Jurkat, Clone E6-1 (cell line): ENCODE data around the gene ARPC4. TPM values are rescaled to one million over a fixed set of nuclear protein-coding genes. Genes with fewer than 3 reads are reported as not detected.

ENCODE experiments used
- DNase-seq: peaks from one replicate; pipeline ENCODE4 v3.0.0-alpha.2; 2011; ENCODE audit warnings: low read depth, low spot score
- H3K4me3 ChIP-seq: 2 replicates; pipeline ENCODE4 v1.5.1; 2011; ENCODE audit warnings: mild to moderate bottlenecking, low read length, control low read depth, moderate library complexity
- polyA plus RNA-seq: library from polyadenylated mRNA; unstranded; fragments of >200 nt; gene quantifications from one replicate; pipeline ENCODE4 v1.2.1, GENCODE V29; 2012; ENCODE audit warnings: missing spikeins; ENCODE audit not compliant: insufficient read length, insufficient read depth

ARPC4 gene
- 61.1 TPM for polyA plus RNA-seq

DNA sequence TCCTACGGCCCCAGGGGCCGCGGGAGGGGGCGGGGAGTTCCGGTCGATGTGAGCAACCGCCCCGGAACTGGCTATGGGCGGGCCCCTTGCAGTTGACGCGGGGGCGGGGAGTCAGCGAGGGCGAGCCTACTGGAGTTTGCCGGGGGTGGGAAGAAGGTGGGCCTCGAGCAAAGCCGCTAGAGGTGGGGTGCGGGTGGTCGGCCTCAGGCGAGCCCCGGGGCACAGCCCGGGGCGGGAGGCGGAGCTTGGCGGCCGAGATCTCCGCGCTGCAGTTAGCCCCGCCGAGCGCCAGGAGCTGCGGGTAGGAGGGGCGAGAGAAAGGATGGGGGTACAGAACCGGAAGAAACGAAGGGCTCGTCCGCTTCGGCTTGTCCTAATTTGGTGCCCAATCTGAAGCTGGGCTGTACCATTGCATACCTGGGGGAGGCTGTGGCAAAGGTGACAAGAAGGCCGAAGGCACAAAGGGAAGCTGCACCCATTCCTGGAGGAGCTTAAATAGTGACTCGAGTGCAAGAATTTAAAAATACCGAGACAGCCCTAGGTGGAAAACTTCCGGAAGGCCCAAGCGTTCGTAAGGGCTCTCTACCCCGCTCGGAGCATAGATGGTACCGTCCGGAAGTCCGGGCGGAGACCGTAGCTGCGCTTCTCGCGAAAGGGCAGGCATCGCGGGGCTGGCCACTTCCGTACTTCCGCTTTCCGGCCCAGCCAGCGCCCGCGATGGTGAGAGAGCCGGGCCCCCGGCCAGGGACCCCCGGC, at the start of gene ARPC4, which contains the start of gene TADA3:
TSS of gene ARPC4 (plus strand) at position 678 of the 756 bp plus-strand sequence. CDS start at position 718, 40 bp downstream.
TSS of gene TADA3 (minus strand) at position 69 of the 756 bp plus-strand sequence. CDS start 1,007 bp downstream, outside the sequence.
- H3K4me3 ChIP-seq, result peak within 1 kb of the TSS; percentile 100
- peak; percentile 97 for DNase-seq

DNA sequence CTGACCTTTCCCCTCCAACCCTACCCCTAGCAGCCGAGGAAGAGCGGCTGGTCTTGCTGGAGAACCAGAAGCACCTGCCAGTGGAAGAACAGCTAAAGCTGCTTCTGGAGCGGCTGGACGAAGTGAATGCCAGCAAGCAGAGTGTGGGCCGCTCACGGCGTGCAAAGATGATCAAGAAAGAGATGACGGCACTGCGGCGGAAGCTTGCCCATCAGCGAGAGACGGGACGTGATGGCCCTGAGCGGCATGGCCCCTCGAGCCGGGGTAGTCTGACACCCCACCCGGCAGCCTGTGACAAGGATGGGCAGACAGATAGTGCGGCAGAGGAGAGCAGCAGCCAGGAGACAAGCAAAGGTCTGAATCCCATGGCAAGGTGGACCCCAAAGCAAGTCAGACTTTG, 49.3 kb upstream of the ARPC4 start:
- H3K4me3 ChIP-seq, result no peak overlapping the region
- no peak for DNase-seq

DNA sequence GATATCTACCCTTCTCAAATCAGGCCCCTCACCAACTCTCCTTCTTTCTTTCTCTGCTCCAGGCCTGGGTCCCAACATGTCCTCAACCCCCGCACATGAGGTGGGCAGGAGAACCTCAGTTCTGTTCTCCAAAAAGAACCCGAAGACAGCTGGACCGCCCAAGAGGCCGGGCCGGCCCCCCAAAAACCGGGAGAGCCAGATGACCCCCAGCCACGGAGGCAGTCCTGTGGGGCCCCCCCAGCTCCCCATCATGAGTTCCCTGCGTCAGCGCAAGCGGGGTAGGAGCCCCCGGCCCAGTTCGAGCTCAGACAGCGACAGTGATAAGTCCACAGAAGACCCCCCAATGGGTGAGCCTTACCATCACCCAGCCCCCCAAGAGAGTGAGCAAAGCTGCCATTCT, 48.7 kb upstream of the ARPC4 start:
- DNase-seq, result no peak
- no peak overlapping the region for H3K4me3 ChIP-seq

DNA sequence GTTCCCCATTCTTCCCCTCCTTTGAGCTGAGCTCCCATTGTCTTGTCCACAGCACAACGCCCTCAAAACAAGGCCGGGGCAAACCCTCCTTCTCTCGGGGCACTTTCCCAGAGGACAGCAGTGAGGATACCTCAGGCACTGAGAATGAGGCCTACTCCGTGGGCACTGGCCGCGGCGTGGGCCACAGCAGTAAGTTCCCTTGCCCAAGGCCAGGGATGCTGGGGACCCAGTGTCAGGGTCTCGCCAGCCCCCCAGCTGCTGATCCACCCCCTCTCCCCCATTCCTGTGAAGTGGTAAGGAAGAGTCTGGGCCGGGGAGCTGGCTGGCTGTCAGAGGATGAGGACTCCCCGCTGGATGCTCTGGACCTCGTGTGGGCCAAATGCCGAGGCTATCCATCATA, 47.4 kb upstream of the ARPC4 start:
- DNase-seq, result no peak
- H3K4me3 ChIP-seq, result no peak overlapping the region

DNA sequence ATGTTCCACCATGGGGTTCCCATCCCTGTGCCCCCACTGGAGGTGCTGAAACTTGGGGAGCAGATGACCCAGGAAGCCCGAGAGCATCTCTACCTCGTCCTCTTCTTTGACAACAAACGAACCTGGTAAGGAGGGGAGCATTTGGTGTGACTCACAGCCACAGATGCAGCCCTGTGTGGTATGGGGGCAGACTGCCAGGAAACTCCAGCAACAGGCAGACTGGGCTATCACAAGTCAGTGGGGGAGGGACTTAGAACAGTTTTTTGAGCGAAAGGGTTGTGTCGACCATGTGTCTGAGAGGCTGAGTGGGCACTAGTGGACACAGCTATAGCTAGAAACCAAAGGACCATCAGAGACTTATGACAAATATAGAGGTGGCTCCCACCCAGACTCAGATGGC, 46.6 kb upstream of the ARPC4 start:
- DNase-seq, result no peak
- H3K4me3 ChIP-seq, result no peak overlapping the region

DNA sequence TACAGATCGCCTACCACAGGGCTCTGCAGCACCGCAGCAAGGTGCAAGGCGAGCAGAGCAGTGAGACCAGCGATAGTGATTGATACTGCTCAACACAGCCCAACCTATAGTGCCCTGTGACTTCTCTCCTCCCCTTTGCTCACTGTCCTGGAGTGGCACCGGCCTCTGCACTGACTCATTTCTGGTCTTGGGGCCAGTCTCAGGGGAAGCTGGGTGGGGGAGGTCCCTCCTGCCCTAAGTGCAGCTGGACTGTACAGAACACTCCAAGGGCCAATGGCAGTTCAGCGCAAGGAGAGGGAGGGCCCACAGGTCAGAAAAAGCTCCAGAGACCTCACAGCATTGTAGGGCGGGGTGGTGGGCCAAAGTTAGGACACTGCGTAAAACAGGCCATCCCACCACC, 45.6 kb upstream of the ARPC4 start:
- H3K4me3 ChIP-seq, result no peak overlapping the region
- DNase-seq, result no peak

DNA sequence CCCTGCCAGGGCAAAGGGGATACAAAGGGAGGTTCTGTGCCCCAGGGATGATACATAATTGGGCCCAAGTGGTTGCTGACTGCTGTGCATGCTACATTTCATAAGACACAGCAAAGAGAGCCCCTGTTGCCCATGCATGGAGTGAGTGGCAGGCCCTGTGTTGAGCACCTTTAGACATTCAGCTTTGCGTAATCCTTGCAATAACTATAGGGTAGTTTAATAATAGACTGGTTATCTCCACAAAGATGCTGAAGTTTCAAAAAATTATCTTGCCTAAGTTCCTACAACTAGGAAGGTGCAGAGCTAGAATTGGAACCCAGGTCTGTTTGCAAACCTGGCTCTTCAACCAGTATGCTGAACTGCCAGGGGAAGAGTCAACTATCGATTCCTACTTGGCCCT, 44.9 kb upstream of the ARPC4 start:
- DNase-seq, result no peak
- H3K4me3 ChIP-seq, result no peak overlapping the region

DNA sequence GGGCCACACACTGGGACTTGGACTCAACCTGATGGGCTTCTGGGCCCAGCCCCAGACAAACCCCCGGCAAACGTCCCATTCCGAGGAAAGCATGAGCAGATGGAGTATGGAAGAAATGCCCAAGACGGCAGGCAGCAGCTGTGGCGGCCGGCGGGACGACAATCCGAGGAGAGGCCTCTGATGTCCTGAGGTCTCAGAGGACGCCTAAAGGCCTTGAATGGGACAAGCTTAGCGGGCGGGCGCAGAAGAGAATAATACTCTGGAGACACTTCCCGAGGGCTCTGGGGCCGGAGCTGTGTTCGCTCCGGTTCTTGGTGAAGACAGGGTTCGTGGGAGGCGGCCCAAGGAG, 43.6 kb upstream of the ARPC4 start:
- peak overlapping the region; percentile 88 for H3K4me3 ChIP-seq
- DNase-seq, result no peak

DNA sequence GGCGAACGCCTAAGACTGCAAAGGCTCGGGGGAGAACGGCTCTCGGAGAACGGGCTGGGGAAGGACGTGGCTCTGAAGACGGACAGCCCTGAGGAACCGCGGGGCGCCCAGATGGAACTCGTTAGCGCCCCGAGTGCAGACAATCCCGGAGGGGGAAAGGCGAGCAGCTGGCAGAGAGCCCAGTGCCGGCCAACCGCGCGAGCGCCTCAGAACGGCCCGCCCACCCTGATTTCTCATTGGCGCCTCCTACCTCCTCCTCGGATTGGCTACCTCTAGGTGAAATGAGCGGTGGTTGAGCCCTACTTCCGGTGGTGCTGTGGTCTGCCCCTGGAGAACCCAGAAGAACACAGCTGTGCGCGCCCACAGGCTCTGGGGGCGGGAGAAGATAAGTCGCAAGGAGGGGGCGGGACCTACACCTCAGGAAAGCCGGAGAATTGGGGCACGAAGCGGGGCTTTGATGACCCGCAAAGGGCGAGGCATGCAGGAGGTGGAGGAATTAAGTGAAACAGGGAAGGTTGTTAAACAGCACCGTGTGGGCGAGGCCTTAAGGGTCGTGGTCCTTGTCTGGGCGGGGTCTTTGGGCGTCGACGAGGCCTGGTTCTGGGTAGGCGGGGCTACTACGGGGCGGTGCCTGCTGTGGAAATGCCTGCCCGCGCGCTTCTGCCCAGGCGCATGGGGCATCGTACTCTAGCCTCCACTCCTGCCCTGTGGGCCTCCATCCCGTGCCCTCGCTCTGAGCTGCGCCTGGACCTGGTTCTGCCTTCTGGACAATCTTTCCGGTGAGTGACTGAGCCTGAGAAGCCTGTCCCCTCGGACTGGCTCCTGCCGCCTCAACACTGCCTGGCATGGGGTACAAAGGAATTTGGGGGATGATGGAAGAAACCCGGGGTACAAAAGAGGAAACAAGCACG, 43.0 kb upstream of the ARPC4 start, which contains the start of gene OGG1:
TSS of gene OGG1 (plus strand) at position 308 of the 911 bp plus-strand sequence. CDS start at position 643, 335 bp downstream.
- H3K4me3 ChIP-seq, result peak within 1 kb of the TSS; percentile 88
- DNase-seq, result peak; percentile 98

DNA sequence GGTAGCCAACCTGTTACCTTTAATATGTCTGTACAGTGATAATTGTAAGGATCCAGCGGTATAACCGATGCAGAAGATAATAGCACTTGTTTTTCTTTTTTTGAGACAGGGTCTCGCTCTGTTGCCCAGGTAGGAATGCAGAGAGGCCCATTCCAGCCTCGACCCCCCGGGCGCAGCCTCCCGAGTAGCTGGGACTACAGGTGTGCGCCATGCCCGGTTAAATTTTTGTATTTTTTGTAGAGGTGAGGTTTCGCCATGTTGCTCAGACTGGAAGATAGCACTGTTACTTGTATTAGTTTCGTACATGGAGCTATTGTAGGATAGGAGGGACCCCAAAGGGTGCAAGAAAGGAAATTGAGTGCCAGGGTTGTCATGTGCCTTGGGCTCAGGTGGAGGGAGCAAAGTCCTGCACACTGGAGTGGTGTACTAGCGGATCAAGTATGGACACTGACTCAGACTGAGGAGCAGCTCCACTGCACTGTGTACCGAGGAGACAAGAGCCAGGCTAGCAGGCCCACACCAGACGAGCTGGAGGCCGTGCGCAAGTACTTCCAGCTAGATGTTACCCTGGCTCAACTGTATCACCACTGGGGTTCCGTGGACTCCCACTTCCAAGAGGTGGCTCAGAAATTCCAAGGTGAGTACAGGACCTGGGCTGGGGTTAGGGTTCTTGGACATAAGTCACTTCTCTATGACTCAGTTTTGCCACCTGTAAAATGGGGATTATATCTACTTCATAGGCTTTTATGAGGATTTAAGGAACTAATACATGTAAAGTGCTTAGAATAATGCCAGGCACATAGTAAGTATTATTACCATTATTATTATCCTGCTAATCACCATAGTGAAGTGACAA, 42.1 kb upstream of the ARPC4 start:
- H3K4me3 ChIP-seq, result peak overlapping the region; percentile 88
- DNase-seq, result no peak

DNA sequence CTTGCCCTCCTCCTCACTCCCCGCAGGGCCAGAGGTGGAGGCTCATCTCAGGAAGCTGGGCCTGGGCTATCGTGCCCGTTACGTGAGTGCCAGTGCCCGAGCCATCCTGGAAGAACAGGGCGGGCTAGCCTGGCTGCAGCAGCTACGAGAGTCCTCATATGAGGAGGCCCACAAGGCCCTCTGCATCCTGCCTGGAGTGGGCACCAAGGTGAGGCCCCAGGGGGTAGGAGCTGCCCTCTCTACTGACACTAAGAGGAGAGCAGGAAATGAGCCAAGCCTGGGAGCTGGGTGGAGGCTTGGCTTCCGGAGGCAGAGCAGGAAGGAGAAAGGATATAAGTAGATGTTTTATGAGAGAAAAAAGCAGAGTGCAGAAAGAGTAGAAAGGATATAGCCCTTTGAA, 38.2 kb upstream of the ARPC4 start:
- DNase-seq, result peak; percentile 44
- no peak overlapping the region for H3K4me3 ChIP-seq

DNA sequence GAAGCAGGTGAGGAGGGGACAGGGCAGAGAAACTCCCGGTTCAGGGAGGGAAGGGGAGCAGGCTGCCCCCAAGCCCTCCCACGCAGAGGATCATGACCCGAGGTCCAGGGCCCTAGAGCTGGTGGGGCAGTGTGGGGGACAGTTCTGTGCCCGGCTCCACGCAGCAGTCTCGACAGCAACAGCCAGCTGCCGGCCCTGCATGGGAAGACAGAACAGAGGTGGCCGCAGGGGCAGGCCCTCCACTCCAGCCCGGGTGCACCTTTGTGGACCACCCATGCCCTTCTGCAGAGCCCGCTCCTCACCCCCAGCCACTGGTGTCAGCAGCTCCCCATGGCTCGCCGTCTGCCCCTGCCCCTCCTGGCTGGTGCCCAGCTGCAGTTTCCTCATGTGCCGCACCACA, 35.5 kb upstream of the ARPC4 start:
- H3K4me3 ChIP-seq, result no peak overlapping the region
- no peak for DNase-seq

DNA sequence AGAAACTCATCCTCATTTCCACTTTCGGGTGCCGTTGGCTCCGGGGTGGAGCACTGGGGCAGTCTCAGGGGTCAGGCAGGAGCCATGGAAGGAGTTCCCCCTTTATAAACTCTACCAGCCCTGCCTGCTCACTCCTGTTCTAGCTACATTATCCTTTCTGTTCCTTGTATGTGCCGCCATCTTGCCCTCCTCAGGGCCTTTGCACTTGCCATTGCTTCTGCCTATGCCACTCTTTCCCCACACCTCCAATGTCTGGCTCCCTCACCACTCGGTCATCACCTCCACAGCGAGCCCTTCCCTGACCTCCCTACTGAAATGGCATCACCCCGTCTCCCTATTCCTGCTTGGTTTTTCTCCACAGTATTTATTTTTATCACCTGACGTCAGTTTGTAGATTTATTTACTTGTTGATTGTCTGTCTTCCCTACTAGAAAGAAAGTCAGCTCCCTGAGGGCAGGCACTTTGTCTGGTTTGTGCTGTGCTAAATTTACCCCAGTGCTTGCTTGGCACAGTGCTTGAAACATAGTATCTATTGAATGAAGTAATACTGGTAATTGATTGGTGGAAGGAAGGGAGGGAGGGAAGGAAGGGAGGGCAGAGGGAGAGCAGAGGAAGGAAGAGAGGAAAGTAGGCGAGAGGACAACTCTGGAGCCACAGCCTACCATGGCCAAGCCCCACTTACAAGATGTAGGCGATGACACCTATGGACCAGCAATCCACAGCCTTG, 31.9 kb upstream of the ARPC4 start:
- H3K4me3 ChIP-seq, result no peak overlapping the region
- DNase-seq, result no peak

DNA sequence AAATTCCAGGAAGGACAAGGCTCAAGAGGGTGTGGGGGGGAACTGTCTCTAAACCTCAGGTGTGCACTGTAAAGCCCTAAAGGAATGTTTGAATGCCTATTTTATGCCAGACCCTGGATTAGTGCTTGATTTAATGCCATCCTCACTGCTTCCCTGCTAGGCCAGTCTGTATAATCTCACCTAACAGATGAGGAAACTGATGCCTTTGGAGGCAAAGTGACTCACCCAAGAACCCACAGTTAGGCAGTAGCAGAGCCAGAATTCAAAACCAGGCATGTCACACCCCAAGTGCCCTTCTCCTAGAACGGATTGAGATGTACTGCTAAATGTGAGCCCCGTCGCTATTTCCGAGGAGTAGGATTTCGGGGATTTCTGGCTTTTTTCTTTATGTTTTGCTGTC, 31.0 kb upstream of the ARPC4 start:
- DNase-seq, result no peak
- H3K4me3 ChIP-seq, result no peak overlapping the region

DNA sequence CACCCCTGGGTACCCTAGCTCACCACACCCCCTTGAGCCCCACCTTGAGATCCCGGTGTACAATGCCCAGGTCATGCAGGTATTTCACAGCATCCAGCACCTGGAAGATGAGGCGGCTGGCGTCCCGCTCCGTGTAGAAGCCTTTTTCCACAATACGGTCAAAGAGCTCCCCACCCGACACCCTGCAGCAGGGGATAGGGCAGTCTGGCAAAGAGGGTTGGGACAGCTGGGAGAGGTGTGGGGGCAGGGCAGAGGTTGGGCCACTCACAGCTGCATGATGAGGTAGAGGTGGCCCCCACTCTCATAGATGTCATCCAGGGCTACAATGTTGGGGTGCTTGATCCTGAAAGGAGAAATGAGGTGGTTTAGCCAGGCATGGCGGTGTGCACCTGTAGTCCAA, 30.0 kb upstream of the ARPC4 start:
- no peak overlapping the region for H3K4me3 ChIP-seq
- DNase-seq, result no peak

DNA sequence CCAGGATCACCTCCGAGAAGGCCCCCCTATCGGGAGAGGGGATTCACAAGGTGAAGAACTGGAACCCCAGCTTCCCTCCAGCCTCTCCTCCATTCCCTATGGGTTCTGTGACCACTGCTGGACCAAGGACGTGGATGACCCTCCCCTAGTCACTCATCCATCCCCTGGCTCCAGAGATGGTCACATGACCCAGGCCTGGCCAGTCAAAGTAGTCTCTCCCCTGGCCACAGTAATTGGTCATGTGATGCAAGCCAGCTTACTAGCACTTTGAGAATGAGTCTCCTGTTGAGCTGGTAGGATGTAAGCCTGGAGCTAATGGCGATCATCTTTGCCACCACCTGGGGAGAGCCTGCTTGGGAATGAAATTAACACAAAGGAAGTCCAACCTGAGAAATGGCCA, 27.0 kb upstream of the ARPC4 start:
- DNase-seq, result no peak

DNA sequence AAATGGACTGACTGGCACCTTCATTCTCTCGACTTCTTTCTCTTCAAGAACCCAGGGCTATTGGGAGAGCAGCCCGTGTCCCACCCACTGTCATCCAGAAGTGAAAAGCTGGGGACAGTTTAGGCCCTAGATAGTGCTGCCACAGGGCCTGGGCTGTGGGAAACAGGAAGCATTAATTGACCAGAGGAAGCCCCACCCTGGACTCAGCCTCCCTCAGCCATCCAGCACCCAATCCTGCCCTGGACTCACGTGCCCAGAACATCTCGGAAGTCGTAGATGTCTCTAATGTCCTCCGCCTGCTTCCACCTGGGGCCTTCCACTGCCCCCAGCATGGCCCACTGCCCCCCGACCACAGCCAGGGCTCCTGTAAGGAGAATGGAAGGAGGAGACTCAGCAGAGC, 25.5 kb upstream of the ARPC4 start:
- no peak for DNase-seq
- no peak overlapping the region for H3K4me3 ChIP-seq

More for the DNA sequence above, 27.0 kb upstream of the ARPC4 start:
- H3K4me3 ChIP-seq, result no peak overlapping the region

DNA sequence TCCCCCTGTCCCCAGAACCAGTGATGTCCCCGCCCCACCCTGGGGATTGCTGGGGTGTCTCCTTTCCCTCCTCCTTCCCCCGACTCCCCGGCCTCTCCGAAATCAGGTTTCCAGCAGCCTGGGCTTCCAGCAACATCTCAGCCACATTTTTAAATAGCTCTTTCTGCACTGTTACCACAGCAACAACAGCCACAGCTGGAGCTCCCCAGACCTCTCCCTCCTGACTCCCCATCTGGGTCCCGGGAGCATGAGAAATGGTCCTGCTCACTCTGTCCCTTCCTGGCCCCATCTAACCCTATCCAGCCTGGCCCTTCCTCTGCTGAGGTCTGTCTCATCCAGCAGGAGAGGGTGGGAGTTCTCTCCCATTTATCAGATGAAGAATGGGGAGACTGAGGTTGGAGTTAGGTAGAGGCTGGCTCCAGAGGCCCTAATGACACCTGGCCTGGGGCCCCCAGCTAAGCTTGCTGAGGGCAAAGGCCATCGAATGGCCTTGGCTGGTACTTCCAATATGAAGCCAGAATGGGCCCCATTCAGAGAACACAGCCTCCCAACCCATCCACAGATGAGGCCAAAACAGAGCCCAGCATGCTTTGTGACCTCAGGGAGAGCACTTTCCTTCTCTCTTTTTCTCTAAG, 24.6 kb upstream of the ARPC4 start:
- no peak overlapping the region for H3K4me3 ChIP-seq
- DNase-seq, result no peak
